RWPE1 (cell line): ENCODE results near the gene MOB1A.

Experiments
- CTCF ChIA-PET: fragments of 350-600 bp; sonication (Branson Sonifier 250); formaldehyde crosslinking; extraction: SDS; loops from one replicate; lab custom pipeline; 2021; lab: Yijun Ruan, JAX
- POLR2A ChIA-PET: fragments of 400-600 bp; formaldehyde crosslinking; extraction: SDS; loops from one replicate; lab custom pipeline; 2020; ENCODE audit warnings: antibody characterized with exemption; ENCODE audit not compliant: low non-redundant PET; lab: Yijun Ruan, JAX
- DNase-seq: peaks from one replicate; pipeline ENCODE4 v3.0.0; 2012; ENCODE audit warnings: low spot score
- H3K27ac ChIP-seq: fragments of 450-650 bp; 2 replicates; pipeline ENCODE4 v1.5.1; 2017
- CTCF ChIP-seq: fragments of 450-650 bp; conservative IDR thresholded peaks from 2 replicates; pipeline ENCODE4 v1.5.1; 2017; ENCODE audit warnings: low read depth, mild to moderate bottlenecking

Gene MOB1A

GRCh38 chr2:74178211-74179062, at the start of gene MOB1A:
MOB1A (minus strand) TSS chr2:74178879; CDS start chr2:74178674, 205 bp downstream.
- POLR2A ChIA-PET = interaction anchor here (0.6 to 1.5 kb wide), 5 partner anchors 10 to 966 kb away, joined by 3 to 5 read pairs (median 3); no protein-coding TSS in a partner anchor

DNA sequence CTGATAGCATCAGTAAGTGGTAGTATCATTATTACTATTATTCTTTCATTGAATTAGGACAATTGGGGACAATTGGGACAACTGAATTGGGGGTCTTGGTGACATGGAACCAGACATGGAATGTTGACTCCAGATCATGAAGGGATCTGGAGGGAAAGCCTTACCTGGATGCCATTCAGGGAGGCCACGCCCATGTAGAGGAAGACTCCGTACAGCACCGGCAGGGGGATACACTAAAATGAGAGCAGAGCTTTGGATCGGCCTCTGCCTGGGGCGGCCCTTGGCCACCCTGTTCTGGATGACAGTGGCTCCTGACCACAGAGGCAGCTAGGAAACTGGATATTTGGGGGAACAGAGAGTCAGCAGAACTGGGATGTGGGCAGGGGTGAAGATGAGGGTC, 49.0 kb upstream of the MOB1A start:
- DNase-seq = no peak
- ChIA-PET CTCF (interaction anchor here (0.6 to 0.7 kb wide), 2 partner anchors 16 to 29 kb away, joined by 3 read pairs; no protein-coding TSS in a partner anchor), POLR2A (no interaction called here)
- no peak for TF ChIP-seq CTCF
- no peak overlapping the region for H3K27ac ChIP-seq

More at GRCh38 chr2:74178211-74179062, at the start of gene MOB1A:
- CTCF ChIA-PET = interaction anchor here (0.7 to 1.1 kb wide), 3 partner anchors 10 to 148 kb away, joined by 3 to 5 read pairs (median 3); no protein-coding TSS in a partner anchor
- no peak for TF ChIP-seq CTCF
- H3K27ac ChIP-seq = peak within 1 kb of the TSS; percentile 95
- DNase-seq = peak; percentile 98

DNA sequence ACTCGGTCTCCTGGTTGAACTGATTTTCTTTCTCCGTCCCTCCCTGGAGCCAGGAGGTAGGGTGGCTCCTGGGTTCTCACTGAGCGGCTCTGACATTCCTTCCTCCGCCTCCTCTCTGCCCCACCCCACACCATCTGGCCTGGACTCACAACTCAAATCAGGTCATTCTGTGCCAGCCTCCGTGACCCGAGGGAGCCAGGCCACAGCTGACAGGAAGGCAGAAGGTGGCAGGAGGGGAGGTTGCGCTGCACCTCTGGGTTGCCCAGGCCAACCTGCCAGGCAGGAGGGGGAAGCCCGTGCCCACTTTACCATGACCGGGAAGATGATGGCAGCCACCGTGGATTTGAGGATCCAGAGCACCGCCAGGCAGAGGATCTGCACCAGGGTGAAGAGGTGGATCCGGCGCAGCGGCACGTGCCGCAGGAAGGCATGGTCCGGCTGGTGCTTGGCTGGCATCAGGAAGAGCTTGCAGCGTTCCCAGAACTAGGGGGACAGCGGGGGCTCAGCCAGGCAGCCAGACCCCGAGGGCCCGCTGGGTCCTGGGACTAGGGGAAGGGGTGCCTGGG, 48.1 kb upstream of the MOB1A start:
- no peak for TF ChIP-seq CTCF
- ChIA-PET POLR2A (no interaction called here), CTCF (interaction anchor here (1.6 kb wide), 1 partner anchor 23 kb away, joined by 6 read pairs; no protein-coding TSS in a partner anchor)
- H3K27ac ChIP-seq = peak overlapping the region; percentile 77
- DNase-seq = peak; percentile 40

- H3K27ac ChIP-seq = peak overlapping the region; percentile 77
- ChIA-PET CTCF (interaction anchor here (1.6 kb wide), 1 partner anchor 24 kb away, joined by 6 read pairs; no protein-coding TSS in a partner anchor), POLR2A (no interaction called here)
- TF ChIP-seq CTCF = no peak
- no peak for DNase-seq
Observed at GRCh38 chr2:74225698-74226459, 47.2 kb upstream of the MOB1A start.

DNA sequence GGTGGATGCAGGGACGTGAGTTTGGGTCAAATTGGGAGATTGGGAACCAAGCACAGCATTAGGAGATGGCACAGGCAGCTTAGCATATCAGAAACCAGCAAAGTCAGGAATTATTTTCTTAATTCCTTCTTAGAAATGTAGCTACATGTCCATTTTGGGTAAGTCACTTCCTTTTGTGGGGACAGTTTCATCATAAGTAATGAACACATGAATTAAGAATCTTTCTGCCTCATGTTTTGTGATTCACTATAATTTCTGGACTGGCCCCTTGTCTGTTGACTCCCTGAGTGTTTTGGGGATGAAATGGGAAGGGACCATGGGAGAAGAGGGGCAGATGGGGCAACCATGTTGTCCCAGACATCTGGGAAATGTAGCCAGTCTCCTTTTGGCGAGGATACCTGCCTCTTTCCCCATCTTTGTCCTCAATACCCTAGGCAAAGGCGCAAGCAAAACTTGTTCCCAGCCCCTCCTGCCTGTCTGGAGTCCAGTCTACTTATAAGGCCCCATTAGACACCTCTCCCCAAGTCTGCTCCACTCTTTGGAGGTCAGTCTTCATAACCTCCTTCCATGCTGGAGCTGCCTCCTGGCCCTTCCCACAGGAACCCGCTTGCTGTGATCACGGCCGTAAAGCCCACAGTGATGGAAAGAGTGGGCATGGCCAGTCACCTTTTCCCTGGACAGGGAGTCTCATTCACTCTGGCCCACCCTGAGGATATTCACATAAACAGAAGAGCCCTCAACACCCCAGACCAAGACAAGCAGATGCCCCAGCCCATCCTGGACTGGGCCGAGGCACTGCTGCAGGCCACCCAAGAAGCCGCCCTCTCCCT, 45.5 kb upstream of the MOB1A start:
- peak overlapping the region; percentile 37 for H3K27ac ChIP-seq
- CTCF ChIA-PET = no interaction called here
- no peak for TF ChIP-seq CTCF
- no peak for DNase-seq
- POLR2A ChIA-PET = no interaction called here
